ENCODE results near the gene ATXN10.

ATXN10 gene

DNA sequence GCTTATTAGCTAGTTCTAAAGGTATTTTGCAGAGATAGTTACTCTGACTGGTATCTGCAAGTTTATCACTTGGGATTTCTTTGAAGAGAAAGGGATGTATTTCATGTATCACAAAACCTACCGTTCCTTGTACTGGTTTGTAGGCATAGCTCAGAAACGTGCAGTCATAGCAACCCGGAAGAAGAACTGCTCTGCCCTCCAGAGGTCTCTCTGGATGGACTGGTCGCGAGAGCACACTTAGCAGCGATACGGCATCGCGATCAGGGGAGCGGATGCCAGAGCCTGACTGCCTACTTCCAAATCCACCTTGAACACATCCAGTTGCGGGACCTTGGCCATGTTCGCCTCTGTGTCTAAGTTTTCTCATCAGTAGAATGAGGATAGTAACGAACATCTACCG, 162.0 kb downstream of the ATXN10 start:
- WGBS (ENCODE audit: insufficient coverage, insufficient read length), result no CpG with 5 or more reads among the region's 14 CpGs
- Histone ChIP-seq H3K27me3 (ENCODE audit: control insufficient read depth, insufficient read depth, low read length) (no peaks in the 10 kb centered on the region; the same call in 1 of the 2 replicates), H3K36me3 (ENCODE audit: control insufficient read depth, insufficient read depth, low read length) (no peaks in the 10 kb centered on the region; the same call in 1 of the 2 replicates), H3K27ac (ENCODE audit: low read length) (no peak overlapping the region), H3K4me3 (ENCODE audit: low read length) (no peak overlapping the region), H3K4me1 (ENCODE audit: control insufficient read depth, insufficient read depth, low read length) (no peaks in the 10 kb centered on the region), H3K9me3 (ENCODE audit: control insufficient read depth, insufficient read depth, low read length) (no peaks in the 10 kb centered on the region)
- DNase-seq (ENCODE audit: low read depth, low spot score), result no peak

DNA sequence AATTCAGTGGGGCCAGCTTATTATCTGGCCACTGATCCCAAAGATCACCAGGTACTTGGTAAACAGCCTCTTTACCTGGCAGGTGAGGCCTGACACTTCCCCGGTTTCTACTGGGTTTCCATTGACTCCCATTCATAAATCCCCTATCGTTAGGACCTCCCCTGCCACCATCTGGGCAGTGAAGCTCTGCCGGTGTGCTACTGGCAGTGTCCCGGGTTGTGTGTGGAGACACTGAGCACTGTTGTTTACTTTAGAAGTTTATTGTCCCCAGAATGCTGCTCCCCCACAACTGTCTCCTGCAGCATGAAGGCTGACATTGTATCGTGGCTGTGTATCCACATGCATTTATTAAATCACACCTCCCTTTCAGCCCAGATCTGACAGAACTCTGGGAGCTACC, 162.6 kb downstream of the ATXN10 start:
- H3K27ac ChIP-seq (ENCODE audit: low read length), result no peak overlapping the region
- H3K27me3 ChIP-seq (ENCODE audit: control insufficient read depth, insufficient read depth, low read length), result no peaks in the 10 kb centered on the region; the same call in 1 of the 2 replicates
- H3K9me3 ChIP-seq (ENCODE audit: control insufficient read depth, insufficient read depth, low read length), result no peaks in the 10 kb centered on the region
- no peaks in the 10 kb centered on the region; the same call in 1 of the 2 replicates for H3K36me3 ChIP-seq (ENCODE audit: control insufficient read depth, insufficient read depth, low read length)
- no CpG with 5 or more reads among the region's 5 CpGs for WGBS (ENCODE audit: insufficient coverage, insufficient read length)
- no peaks in the 10 kb centered on the region for H3K4me1 ChIP-seq (ENCODE audit: control insufficient read depth, insufficient read depth, low read length)
- no peak for DNase-seq (ENCODE audit: low read depth, low spot score)
- no peak overlapping the region for H3K4me3 ChIP-seq (ENCODE audit: low read length)

DNA sequence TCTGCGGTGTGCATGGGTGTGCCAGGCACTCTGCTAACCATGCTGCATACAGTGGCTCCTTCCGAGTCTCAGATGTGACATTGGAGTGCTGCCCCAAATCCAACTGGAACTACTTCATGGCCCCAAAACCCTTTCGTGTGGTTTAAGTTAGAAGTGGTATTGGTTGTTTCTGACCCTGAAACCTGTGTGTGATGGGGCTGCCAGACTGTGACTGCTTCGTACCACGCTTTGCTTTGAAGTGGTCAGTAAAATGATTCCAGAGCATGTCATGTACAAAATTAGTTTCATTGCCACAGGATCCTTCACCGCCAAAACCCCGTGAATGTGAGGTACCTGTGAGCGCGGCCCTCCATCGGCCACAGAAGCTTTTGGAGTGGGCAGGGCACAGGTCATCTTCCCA, 163.2 kb downstream of the ATXN10 start:
- Histone ChIP-seq H3K4me1 (ENCODE audit: control insufficient read depth, insufficient read depth, low read length) (no peaks in the 10 kb centered on the region), H3K9me3 (ENCODE audit: control insufficient read depth, insufficient read depth, low read length) (no peaks in the 10 kb centered on the region), H3K27ac (ENCODE audit: low read length) (no peak overlapping the region), H3K4me3 (ENCODE audit: low read length) (no peak overlapping the region), H3K36me3 (ENCODE audit: control insufficient read depth, insufficient read depth, low read length) (no peaks in the 10 kb centered on the region; the same call in 1 of the 2 replicates), H3K27me3 (ENCODE audit: control insufficient read depth, insufficient read depth, low read length) (no peaks in the 10 kb centered on the region; the same call in 1 of the 2 replicates)
- no CpG with 5 or more reads among the region's 10 CpGs for WGBS (ENCODE audit: insufficient coverage, insufficient read length)
- DNase-seq (ENCODE audit: low read depth, low spot score), result no peak

DNA sequence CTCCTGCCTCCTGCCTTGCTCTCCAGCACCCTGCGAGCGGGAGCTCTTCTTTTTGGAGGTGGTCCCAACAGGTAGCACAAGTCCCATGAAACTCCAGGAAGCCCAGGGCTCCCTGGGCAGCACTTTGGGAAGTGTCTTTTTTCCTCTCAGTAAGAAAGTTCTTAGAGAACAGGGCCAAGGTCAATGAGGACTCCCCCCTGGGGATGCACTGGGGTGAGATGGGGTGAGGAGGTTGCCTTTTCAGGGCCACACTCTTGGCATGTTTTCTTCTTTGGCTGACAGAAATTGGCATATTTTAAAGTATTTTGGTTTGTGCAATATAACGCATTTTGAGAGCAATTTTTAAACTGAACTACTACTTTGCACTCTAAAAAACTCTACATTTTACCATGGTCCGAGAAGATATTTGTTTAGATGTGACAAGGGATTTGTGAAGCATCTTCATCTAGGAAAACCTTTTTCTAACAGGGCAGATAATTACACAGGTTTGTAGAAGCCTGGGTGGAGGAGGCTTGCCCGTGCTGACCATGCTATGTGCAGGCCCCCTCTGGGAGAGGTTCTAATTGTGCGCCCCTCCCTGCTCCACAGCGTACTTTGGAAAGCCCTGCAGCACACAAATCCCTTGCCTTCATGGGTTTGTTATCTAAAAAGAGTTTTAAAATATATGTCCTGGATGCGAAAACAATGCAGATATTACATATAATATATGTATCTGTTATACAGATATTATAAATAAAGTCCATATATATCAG, 165.0 kb downstream of the ATXN10 start:
- Histone ChIP-seq H3K36me3 (ENCODE audit: control insufficient read depth, insufficient read depth, low read length) (no peaks in the 10 kb centered on the region; the same call in 1 of the 2 replicates), H3K4me3 (ENCODE audit: low read length) (no peak overlapping the region), H3K4me1 (ENCODE audit: control insufficient read depth, insufficient read depth, low read length) (no peaks in the 10 kb centered on the region), H3K27me3 (ENCODE audit: control insufficient read depth, insufficient read depth, low read length) (no peaks in the 10 kb centered on the region; the same call in 1 of the 2 replicates), H3K27ac (ENCODE audit: low read length) (no peak overlapping the region), H3K9me3 (ENCODE audit: control insufficient read depth, insufficient read depth, low read length) (no peaks in the 10 kb centered on the region)
- no CpG with 5 or more reads among the region's 8 CpGs for WGBS (ENCODE audit: insufficient coverage, insufficient read length)
- no peak for DNase-seq (ENCODE audit: low read depth, low spot score)

DNA sequence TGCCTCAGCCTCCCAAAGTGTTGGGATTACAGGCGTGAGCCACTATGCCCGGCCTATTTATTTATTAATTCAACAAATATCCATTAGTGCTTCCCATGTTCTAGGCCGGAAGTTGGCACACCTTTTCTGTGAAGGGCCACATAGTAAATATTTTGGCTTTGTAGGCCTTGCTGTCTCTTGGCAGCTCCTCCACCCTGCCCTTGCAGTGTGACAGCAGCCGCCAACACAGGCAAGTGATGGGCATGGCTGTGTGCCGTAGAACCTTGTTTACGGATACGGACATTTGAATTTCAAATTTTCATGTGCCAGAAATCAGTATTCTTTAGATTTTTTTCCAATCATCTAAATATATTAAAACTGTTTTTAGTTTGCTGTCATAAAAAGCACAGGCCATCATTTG, 165.9 kb downstream of the ATXN10 start:
- Histone ChIP-seq H3K4me1 (ENCODE audit: control insufficient read depth, insufficient read depth, low read length) (no peaks in the 10 kb centered on the region), H3K36me3 (ENCODE audit: control insufficient read depth, insufficient read depth, low read length) (no peaks in the 10 kb centered on the region; the same call in 1 of the 2 replicates), H3K9me3 (ENCODE audit: control insufficient read depth, insufficient read depth, low read length) (no peaks in the 10 kb centered on the region), H3K4me3 (ENCODE audit: low read length) (no peak overlapping the region), H3K27ac (ENCODE audit: low read length) (no peak overlapping the region), H3K27me3 (ENCODE audit: control insufficient read depth, insufficient read depth, low read length) (no peaks in the 10 kb centered on the region)
- DNase-seq (ENCODE audit: low read depth, low spot score), result no peak
- no CpG with 5 or more reads among the region's 7 CpGs for WGBS (ENCODE audit: insufficient coverage, insufficient read length)

DNA sequence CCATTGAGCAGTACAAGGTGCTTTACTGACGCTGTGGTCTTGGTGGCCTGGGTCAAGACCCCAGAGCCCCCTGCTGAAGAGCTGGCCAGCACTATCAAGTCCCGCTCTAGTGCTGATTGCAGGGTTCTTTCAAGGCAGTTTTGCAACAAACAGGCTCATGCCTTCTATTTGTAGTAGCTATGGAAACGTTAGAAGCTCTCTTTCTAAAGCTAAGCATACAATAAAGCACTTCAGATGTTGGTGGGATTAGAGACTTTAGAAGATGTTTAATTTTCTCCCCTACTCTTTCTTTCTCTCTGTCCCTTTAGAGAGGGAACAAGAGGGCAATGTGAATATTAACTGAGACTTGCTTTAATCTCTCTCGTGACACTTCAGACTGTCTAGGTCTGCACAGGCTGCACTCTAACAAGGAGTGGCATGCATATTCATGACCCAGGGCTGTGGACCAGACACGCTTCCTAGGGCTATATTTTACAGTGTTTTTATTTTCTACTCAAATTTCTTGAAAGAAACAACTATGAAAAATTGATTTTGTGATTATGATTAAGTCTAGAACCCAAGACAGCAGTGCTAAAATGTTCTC, 166.8 kb downstream of the ATXN10 start:
- WGBS (ENCODE audit: insufficient coverage, insufficient read length), result no CpG with 5 or more reads among the region's 5 CpGs
- no peaks in the 10 kb centered on the region; the same call in 1 of the 2 replicates for H3K36me3 ChIP-seq (ENCODE audit: control insufficient read depth, insufficient read depth, low read length)

DNA sequence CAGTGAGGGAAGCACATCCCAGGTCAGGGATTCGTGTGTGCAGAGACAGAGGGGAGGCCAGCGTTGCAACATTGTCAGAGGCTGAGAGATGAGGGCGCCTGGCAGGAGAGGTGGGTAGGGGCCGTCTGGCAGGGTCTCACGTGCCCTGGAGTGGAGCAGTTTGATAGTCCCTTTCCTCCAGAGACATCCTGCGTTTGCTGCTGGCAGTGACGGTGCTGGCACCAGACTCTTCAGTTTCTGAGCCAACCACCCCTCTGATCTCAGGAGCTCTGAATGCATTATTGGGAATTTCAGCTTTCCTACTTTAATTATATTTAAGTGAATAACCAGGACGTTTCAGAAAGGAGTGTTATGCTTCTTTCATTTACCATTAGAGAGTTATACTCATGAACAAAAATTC, 168.8 kb downstream of the ATXN10 start:
- Histone ChIP-seq H3K27ac (ENCODE audit: low read length) (no peak overlapping the region), H3K27me3 (ENCODE audit: control insufficient read depth, insufficient read depth, low read length) (no peaks in the 10 kb centered on the region), H3K36me3 (ENCODE audit: control insufficient read depth, insufficient read depth, low read length) (no peaks in the 10 kb centered on the region), H3K4me1 (ENCODE audit: control insufficient read depth, insufficient read depth, low read length) (no peaks in the 10 kb centered on the region), H3K9me3 (ENCODE audit: control insufficient read depth, insufficient read depth, low read length) (no peaks in the 10 kb centered on the region), H3K4me3 (ENCODE audit: low read length) (no peak overlapping the region)
- DNase-seq (ENCODE audit: low read depth, low spot score), result no peak
- no CpG with 5 or more reads among the region's 8 CpGs for WGBS (ENCODE audit: insufficient coverage, insufficient read length)

More for the DNA sequence above, 166.8 kb downstream of the ATXN10 start:
- Histone ChIP-seq H3K9me3 (ENCODE audit: control insufficient read depth, insufficient read depth, low read length) (no peaks in the 10 kb centered on the region), H3K27me3 (ENCODE audit: control insufficient read depth, insufficient read depth, low read length) (no peaks in the 10 kb centered on the region), H3K27ac (ENCODE audit: low read length) (no peak overlapping the region), H3K4me3 (ENCODE audit: low read length) (no peak overlapping the region), H3K4me1 (ENCODE audit: control insufficient read depth, insufficient read depth, low read length) (no peaks in the 10 kb centered on the region)
- no peak for DNase-seq (ENCODE audit: low read depth, low spot score)

DNA sequence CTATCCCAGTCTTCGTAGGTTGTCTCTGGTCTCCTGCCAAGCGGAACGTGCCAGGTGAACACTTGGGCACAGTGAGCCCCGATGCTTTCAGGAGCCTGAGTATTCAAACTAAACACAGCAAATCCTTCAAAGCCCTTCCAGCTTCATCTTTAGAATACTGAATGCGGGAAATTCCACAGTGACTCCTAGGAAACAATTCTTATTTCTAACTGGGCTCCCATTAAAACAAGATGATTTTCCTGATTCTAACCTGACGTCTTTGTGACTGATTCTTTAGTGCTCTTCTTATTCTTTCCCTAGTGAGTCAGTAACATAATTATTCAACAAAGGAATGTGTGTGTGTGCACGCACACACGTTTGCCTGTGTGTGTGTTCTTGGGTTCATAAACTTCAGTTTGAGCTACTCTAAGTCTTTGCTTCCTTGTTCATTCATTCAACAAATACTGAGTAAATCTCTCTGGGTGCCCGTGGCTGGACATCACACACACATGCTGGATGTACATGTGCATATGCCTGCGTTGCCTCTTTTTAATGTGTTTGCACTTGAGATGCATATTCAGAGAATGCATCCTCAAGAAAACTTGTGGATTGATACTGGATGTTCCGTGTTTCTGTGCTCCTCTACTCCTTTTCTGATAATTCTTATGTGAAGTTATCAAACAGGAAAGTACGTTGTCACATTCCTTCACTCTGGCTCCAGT, 170.8 kb downstream of the ATXN10 start:
- Histone ChIP-seq H3K4me3 (ENCODE audit: low read length) (no peak overlapping the region), H3K27ac (ENCODE audit: low read length) (no peak overlapping the region), H3K4me1 (ENCODE audit: control insufficient read depth, insufficient read depth, low read length) (peaks cover 1% of the 10 kb centered on the region; the same call in 1 of the 2 replicates), H3K9me3 (ENCODE audit: control insufficient read depth, insufficient read depth, low read length) (no peaks in the 10 kb centered on the region), H3K36me3 (ENCODE audit: control insufficient read depth, insufficient read depth, low read length) (no peaks in the 10 kb centered on the region), H3K27me3 (ENCODE audit: control insufficient read depth, insufficient read depth, low read length) (no peaks in the 10 kb centered on the region)
- WGBS (ENCODE audit: insufficient coverage, insufficient read length), result no CpG with 5 or more reads among the region's 12 CpGs
- DNase-seq (ENCODE audit: low read depth, low spot score), result no peak

DNA sequence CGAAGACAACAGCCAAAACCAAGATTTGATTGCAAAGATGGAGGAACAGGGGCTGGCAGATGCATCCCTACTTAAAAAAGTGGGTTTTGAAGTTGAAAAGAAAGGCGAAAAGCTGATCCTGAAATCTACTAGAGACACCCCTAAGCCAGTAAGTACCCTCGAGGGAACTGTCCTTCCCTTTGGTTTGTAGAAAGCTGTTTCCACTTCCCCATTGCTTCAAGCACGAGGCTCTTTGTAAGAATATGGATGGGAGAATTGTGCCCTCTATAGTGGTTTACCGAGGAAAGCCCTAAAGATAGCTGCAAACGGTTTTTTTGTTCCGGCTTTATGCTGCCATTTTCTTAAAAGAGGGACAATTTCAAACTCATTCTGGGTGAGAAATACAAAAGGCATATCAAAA, 171.4 kb downstream of the ATXN10 start:
- no CpG with 5 or more reads among the region's 7 CpGs for WGBS (ENCODE audit: insufficient coverage, insufficient read length)
- Histone ChIP-seq H3K4me3 (ENCODE audit: low read length) (no peak overlapping the region), H3K27me3 (ENCODE audit: control insufficient read depth, insufficient read depth, low read length) (no peaks in the 10 kb centered on the region), H3K36me3 (ENCODE audit: control insufficient read depth, insufficient read depth, low read length) (no peaks in the 10 kb centered on the region), H3K27ac (ENCODE audit: low read length) (no peak overlapping the region), H3K9me3 (ENCODE audit: control insufficient read depth, insufficient read depth, low read length) (no peaks in the 10 kb centered on the region), H3K4me1 (ENCODE audit: control insufficient read depth, insufficient read depth, low read length) (peaks cover 1% of the 10 kb centered on the region; the same call in 1 of the 2 replicates)
- no peak for DNase-seq (ENCODE audit: low read depth, low spot score)

DNA sequence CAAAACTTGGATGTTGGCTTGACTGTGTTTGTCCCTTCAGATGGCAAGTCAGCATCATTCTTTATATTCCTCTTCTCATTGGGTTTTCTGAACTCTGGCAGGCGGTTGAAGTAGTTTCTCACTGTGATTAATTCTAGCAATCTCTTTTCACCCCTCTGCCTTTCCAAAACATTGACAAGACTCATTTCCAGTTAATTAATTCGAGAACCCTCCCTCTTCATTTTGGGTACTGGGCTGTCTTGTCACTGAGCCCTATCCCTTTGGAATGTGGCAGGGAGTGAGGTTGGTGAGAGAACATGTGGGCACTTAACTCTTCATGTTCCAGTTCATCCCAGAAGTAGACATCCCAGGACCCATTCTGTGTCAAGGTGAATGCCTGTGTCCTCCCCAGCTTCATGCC, 172.4 kb downstream of the ATXN10 start:
- H3K4me1 ChIP-seq (ENCODE audit: control insufficient read depth, insufficient read depth, low read length), result peaks cover 1% of the 10 kb centered on the region; the same call in 1 of the 2 replicates
- no peak overlapping the region for H3K27ac ChIP-seq (ENCODE audit: low read length)
- no peaks in the 10 kb centered on the region for H3K27me3 ChIP-seq (ENCODE audit: control insufficient read depth, insufficient read depth, low read length)
- no peaks in the 10 kb centered on the region for H3K36me3 ChIP-seq (ENCODE audit: control insufficient read depth, insufficient read depth, low read length)
- no peaks in the 10 kb centered on the region for H3K9me3 ChIP-seq (ENCODE audit: control insufficient read depth, insufficient read depth, low read length)
- no CpG with 5 or more reads among the region's 2 CpGs for WGBS (ENCODE audit: insufficient coverage, insufficient read length)
- no peak for DNase-seq (ENCODE audit: low read depth, low spot score)
- no peak overlapping the region for H3K4me3 ChIP-seq (ENCODE audit: low read length)
